Measurements from ENCODE around the gene SNX3.
"Not testable (repeated sequence)": the region's sequence is repeated elsewhere in the genome, so short reads cannot be mapped to it uniquely, and the experiment has no call there.

SNX3 gene

DNA sequence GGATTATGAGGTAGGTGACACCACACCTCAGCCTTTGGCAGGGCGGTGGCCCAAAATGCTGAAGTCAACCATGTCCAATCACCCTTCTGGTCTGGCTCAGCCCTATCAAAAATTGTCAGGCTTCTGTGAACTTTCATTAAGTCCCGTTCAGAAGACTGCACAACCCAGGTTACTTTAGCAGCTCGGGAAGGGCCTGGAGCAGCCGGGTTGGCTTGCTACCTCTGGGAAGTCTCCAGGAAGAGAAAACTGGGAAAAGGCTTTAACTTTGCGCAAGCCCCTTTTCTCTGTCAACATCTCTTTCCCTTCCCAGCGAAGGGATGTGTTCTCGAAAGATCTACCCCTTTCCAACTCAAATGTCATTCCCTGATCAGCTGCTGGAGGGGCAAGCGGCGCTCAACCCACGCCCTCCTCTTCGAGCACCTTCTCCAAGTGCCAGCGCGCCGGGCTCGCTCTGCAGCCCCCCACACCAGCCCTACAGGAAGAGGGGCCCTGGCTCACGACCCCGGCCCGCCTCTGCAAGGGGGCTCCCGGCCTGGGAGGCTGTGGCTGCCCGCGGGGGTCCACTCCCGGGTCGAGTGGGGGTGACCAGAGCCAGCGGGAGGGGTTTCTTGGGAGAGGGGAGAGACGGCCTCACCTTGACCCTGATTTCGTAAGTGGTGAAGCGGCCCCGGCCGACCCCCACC, 573 bp downstream of the SNX3 start:
- no peak for DNase-seq

- no peak for DNase-seq
These were observed 6.1 kb downstream of the SNX3 start for GRCh38 chr6:108254433-108255410.

DNA sequence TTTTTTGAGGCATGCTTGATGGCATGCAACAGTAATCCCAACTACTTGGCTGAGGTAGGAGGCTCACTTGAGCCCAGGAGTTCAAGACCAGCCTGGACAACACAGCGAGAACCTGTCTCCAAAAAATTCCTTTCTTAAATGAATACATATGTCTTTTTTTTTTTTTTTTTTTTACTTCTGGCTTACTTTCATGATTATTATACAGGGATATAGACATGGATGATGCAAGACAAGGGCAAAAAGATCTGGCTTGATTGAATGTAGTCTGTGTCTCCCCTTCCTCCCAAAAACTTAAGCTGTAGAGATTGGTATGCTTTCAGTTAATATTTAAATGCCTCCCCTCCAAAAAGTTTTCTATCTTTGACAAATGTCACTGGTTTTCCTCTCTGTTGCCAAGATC, 7.6 kb downstream of the SNX3 start:
- no peak for DNase-seq

GRCh38 chr6:108252055-108252454, 8.8 kb downstream of the SNX3 start:
- no peak for DNase-seq

DNA sequence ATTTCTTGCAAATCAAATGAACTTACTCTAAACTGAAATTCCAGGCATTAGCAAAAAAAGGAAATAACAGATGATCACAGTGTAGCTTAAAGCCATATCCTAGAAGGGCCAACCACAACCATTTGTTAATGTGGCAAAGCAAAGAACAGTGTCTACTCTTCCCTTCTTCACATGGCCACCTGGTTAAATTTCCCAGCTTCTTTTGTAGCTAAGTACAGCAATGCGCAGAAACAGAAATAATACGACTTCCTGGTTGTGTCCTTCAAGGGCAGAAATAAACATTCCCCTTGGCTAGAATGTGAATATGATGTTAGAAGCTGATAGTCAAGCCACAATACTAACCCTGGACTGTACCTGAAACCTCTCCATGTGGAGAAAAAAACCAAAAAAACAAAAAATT, 9.6 kb downstream of the SNX3 start:
- no peak for DNase-seq

- DNase-seq: no peak
These were observed 10.5 kb downstream of the SNX3 start for GRCh38 chr6:108250240-108250866.

GRCh38 chr6:108247965-108248536, 12.8 kb downstream of the SNX3 start:
- DNase-seq: no peak

- not testable (repeated sequence) for DNase-seq
These were observed 15.7 kb downstream of the SNX3 start for GRCh38 chr6:108245095-108245494.

GRCh38 chr6:108243836-108244235, 17.0 kb downstream of the SNX3 start:
- no peak for DNase-seq

DNA sequence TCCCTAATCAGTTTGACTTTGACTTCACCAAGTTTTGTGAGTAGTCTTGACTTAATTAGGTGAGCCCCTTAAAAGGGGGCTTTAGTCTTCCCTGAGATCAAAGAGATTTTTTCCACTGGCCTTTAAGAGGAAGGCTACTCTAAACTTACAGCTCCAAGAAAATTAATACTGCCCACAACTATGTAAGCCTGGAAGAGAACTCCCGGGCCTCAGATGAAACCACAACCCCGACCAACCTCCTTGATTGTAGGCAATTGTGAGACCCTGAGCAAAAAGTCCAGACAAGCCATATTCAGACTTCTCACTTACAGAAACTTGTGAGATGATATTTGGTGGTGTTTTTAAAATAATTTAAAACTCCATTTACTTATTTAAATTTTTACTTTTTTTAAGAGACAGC, 18.1 kb downstream of the SNX3 start:
- no peak for DNase-seq

DNA sequence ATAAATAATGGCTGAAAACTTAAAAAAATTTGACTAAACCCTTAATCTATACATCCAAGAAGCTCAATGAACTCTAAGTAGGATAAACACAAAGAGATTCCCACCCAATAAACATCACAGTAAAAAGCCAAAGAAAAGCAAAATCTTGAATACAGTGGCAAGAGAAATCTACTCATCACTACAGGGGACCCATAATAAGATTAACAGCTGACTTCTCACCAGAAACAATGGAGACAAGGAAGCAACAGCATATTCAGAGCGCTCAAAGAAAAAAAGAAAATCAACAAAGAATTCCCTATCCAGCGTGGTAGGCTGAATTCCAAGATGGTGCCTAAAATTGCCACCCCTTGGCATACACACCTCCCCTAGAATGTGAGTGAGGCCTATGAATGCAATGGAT, 18.6 kb downstream of the SNX3 start:
- no peak for DNase-seq

GRCh38 chr6:108238322-108238721, 22.5 kb downstream of the SNX3 start:
- DNase-seq: no peak

DNA sequence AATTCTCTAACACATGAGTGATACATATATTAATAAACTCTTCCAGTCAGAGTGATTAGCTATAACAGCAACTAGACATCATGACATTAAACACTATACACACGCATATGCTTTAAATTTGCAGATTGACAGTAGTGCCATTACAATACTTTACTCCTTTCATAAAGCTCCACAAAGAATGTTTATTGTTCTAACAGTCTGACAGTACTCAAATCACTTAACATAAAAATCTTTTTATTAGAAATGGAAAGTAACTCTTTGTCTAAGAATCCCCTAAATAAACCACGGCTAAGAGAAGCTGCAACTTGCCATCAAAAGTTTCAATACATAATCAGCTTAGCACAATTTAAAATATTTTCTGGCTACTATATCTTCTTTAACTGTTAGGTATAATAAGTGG, 24.0 kb downstream of the SNX3 start:
- no peak for DNase-seq

DNA sequence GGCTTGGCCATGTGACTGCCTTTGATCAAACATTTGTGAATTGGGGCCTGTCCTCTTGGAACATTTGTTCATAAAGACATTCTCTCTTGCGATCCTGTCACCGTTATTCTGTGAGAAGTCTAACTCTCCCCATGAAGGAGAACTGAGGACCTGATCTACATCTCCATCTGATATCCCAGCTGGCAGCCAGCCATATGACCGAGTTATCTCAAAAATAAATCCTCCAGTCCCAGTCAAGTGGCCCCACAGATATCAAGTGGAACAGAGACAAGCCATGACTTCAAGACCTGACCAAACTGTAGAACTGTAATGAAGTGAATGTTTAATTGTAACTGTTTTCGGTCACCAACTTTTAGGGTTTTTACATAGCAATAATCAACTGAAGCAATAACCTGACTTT, 25.7 kb downstream of the SNX3 start:
- DNase-seq: no peak

DNA sequence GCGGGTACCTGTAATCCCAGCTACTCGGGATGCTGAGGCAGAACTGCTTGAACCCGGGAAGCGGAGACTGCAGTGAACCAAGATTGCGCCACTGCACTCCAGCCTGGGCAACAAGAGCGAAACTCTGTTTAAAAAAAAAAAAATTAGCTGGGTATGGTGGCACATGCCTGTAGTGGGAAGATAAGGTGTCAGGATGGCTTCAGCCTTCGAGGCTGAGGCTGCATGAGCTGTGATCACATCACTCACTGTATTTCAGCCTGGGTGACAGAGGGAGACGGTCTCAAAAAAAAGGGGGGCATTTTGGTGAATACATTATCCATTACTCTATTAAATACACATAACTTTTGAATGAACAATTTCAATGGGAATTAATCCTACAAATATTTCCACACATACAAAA, 32.4 kb downstream of the SNX3 start:
- DNase-seq: no peak

DNA sequence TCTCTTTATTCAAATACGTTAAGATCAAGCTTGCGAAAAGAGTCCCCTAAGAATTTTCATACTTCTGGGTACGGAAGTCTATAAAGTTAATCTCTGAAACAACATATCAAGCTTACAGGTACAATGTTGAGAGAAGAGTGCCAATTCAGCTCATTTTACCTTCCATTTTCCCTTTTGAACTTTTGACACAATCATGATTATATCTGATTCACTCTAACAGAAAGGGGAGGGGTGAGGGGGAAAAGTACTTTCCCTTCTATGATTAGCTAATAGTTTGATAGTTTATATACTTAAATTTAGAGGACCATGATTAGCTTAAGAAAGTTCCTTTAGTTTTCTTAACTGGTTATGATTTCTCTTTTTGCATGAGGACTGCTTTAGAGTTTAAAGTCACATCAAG, 33.5 kb downstream of the SNX3 start:
- DNase-seq: no peak

DNA sequence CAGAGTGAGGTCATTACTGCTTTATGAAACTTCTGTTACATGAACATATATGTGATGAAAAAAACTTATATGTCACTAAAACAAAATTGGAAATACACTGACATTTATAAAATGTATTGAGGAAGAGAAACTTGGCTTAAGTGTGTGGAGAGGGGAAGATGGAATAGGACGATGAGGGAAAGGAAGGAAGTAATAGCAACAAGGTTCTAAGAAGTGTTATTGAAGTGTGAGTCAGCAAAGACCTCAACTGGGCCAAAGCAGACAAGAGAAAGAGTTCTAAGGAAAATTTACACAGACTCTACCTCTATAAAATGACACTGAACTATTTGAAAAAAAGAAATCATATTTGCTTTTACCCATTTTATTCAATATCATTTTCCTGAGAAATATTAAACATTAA, 38.3 kb downstream of the SNX3 start:
- no peak for DNase-seq

- no peak for DNase-seq
These were observed 38.8 kb downstream of the SNX3 start for GRCh38 chr6:108222064-108222463.

- DNase-seq: no peak
These were observed 49.2 kb downstream of the SNX3 start for GRCh38 chr6:108211671-108212070.

DNA sequence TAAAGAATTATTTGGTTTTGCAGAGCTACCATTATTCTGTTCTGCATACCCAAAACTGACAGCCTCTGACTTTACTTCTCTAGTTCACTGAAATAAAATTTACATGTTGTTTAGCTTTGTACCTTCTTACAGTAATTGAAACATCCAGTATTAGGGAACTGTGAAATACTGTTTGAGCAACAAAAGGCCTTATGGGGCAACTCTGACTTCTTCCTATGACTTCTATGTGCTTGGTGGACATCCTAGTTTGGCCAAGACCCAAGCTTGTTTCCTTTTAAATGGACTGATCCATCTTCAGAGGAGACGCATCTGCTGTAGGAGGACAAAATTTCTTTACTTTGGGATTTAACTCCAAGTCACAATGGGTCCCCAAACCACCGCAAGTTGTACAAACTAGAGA, 50.3 kb downstream of the SNX3 start:
- DNase-seq: no peak

GRCh38 chr6:108209738-108210137, 51.1 kb downstream of the SNX3 start:
- DNase-seq: no peak

GRCh38 chr6:108207013-108207412, 53.8 kb downstream of the SNX3 start:
- DNase-seq: no peak
